Natural killer cell (primary cell): Measurements from ENCODE around the gene YES1. TPM values are rescaled to one million over a fixed set of nuclear protein-coding genes. Genes with fewer than 3 reads are reported as not detected.
A peak's percentile ranks its signal among the peaks of the same experiment; 100 is the strongest.

Source experiments
- ATAC-seq, 3 donors: fragments of 150-1000 bp in 2 of 3; fragments of 200-7000 bp in 1 of 3; cut with Tn5 transposase; 1 replicate in 1 of 3; 2 replicates in 2 of 3; pipeline ENCODE4 v1.10.0; 2021; ENCODE audit warnings: mild to moderate bottlenecking in 2 of 3, moderate library complexity in 2 of 3
- DNase-seq, 2 donors: peaks; one replicate each; pipeline versions ENCODE4 v3.0.0 to v3.0.0-alpha.2; 2013 to 2021; ENCODE audit warnings: mixed read lengths in 1 of 2
- H3K27ac ChIP-seq: one replicate; pipeline ENCODE4 v1.5.1; 2013; ENCODE audit warnings: mild to moderate bottlenecking, low read length
- H3K27me3 ChIP-seq: one replicate; pipeline ENCODE4 v1.6.1; 2013; ENCODE audit warnings: low read length; ENCODE audit not compliant: control insufficient read depth, insufficient read depth
- H3K36me3 ChIP-seq: one replicate; pipeline ENCODE4 v1.6.1; 2013; ENCODE audit warnings: low read length; ENCODE audit not compliant: control insufficient read depth, insufficient read depth
- H3K4me1 ChIP-seq: one replicate; pipeline ENCODE4 v1.6.1; 2013; ENCODE audit warnings: low read length; ENCODE audit not compliant: control insufficient read depth, insufficient read depth
- H3K4me3 ChIP-seq: one replicate; pipeline ENCODE4 v1.5.1; 2013; ENCODE audit warnings: low read length
- H3K9me3 ChIP-seq: one replicate; pipeline ENCODE4 v1.6.1; 2013; ENCODE audit warnings: low read length; ENCODE audit not compliant: control insufficient read depth, insufficient read depth
- H3K27ac Mint-ChIP-seq, 2 donors: one replicate each; pipeline ENCODE4 v1.8.0; 2022; ENCODE audit warnings: mild to moderate bottlenecking in 2 of 2, mixed read lengths in 2 of 2, moderate library complexity in 1 of 2
- H3K27me3 Mint-ChIP-seq, 2 donors: one replicate each; pipeline ENCODE4 v1.8.0; 2022; ENCODE audit warnings: low read depth in 2 of 2, mixed read lengths in 2 of 2
- H3K36me3 Mint-ChIP-seq: one replicate; pipeline ENCODE4 v1.8.0; 2022; ENCODE audit warnings: mixed read lengths
- H3K4me1 Mint-ChIP-seq, 2 donors: one replicate each; pipeline ENCODE4 v1.8.0; 2022; ENCODE audit warnings: mixed read lengths in 2 of 2
- H3K4me3 Mint-ChIP-seq: one replicate; pipeline ENCODE4 v1.8.0; 2022; ENCODE audit warnings: mild to moderate bottlenecking, moderate library complexity, mixed read lengths
- H3K9me3 Mint-ChIP-seq, 2 donors: one replicate each; pipeline ENCODE4 v1.8.0; 2022; ENCODE audit warnings: mixed read lengths in 2 of 2
- CTCF ChIP-seq: fragments of 200-600 bp; IDR thresholded peaks from one replicate; pipeline ENCODE4 v1.8.0; 2022; ENCODE audit warnings: antibody characterized with exemption
- WGBS: methylation state at CpG from one replicate; pipeline ENCODE4 v1.1.7; 2013; ENCODE audit warnings: missing lambda C conversion rate; ENCODE audit not compliant: insufficient coverage; 5-methylcytosine and 5-hydroxymethylcytosine counted together
- intact Hi-C: fragments of 100-400 bp; cut with micrococcal nuclease; formaldehyde crosslinking; loops from one replicate; pipeline ENCODE4 v1.14.2; 2022
- total RNA-seq, 4 donors: library from RNA; stranded (reverse); fragments of 120-200 nt in 1 of 4; gene quantifications; one replicate each; pipeline versions ENCODE4 v1.2.3 to v1.2.4, GENCODE V29; 2013 to 2022

YES1 gene
- total RNA-seq, 3 donors from 2014 or later (not counting 1 experiment from before 2014, with no cell fraction given): 70.2 to 101 (median 76.2) TPM

- Mint-ChIP-seq H3K27ac (peak overlapping the region in 1 of 2 donors; percentile 53), H3K27me3 (no peaks in the 10 kb centered on the region), H3K36me3 (no peaks in the 10 kb centered on the region), H3K9me3 (no peaks in the 10 kb centered on the region), H3K4me3 (no peak overlapping the region), H3K4me1 (peaks cover 10 to 12% of the 10 kb centered on the region in 2 donors)
- no peaks in the 10 kb centered on the region for H3K9me3 ChIP-seq
- TF ChIP-seq CTCF: no peak
- H3K27me3 ChIP-seq: no peaks in the 10 kb centered on the region
- peaks cover 16% of the 10 kb centered on the region for H3K36me3 ChIP-seq
- no peak overlapping the region for H3K4me3 ChIP-seq
- peaks cover 11% of the 10 kb centered on the region for H3K4me1 ChIP-seq
- H3K27ac ChIP-seq: no peak overlapping the region
- ATAC-seq (no peak), DNase-seq (no peak)
- WGBS: 91% methylated on average over 14 of the region's 14 CpGs
- intact Hi-C loops: no loop called here
These were observed 134.1 kb downstream of the YES1 start for GRCh38 chr18:677951-678381.

GRCh38 chr18:677145-677544 lies 134.9 kb downstream of the YES1 start:
- H3K4me3 Mint-ChIP-seq: no peak overlapping the region
- DNase-seq (no peak), ATAC-seq (no peak)
- Histone ChIP-seq H3K9me3 (no peaks in the 10 kb centered on the region), H3K4me1 (peaks cover 8% of the 10 kb centered on the region), H3K4me3 (no peak overlapping the region), H3K27ac (no peak overlapping the region), H3K27me3 (no peaks in the 10 kb centered on the region), H3K36me3 (peaks cover 21% of the 10 kb centered on the region)
- H3K36me3 Mint-ChIP-seq: peaks cover 7% of the 10 kb centered on the region
- peak overlapping the region in 1 of 2 donors; percentile 11 for H3K27ac Mint-ChIP-seq
- 87% methylated on average over 3 of the region's 4 CpGs for WGBS
- intact Hi-C loops: no loop called here
- no peak for TF ChIP-seq CTCF
- H3K9me3 Mint-ChIP-seq: no peaks in the 10 kb centered on the region
- peaks cover 8 to 9% of the 10 kb centered on the region in 2 donors for H3K4me1 Mint-ChIP-seq
- H3K27me3 Mint-ChIP-seq: no peaks in the 10 kb centered on the region

GRCh38 chr18:676736-677135 lies 135.3 kb downstream of the YES1 start:
- Mint-ChIP-seq H3K9me3 (no peaks in the 10 kb centered on the region), H3K4me1 (peaks cover 4 to 5% of the 10 kb centered on the region in 2 donors), H3K27me3 (no peaks in the 10 kb centered on the region), H3K4me3 (no peak overlapping the region), H3K36me3 (peaks cover 8% of the 10 kb centered on the region), H3K27ac (peak overlapping the region in 1 of 2 donors; percentile 11)
- no peak for TF ChIP-seq CTCF
- no peaks in the 10 kb centered on the region for H3K9me3 ChIP-seq
- H3K36me3 ChIP-seq: peaks cover 22% of the 10 kb centered on the region
- no peak overlapping the region for H3K4me3 ChIP-seq
- 93% methylated on average over 3 of the region's 3 CpGs for WGBS
- no peak for DNase-seq
- H3K27ac ChIP-seq: no peak overlapping the region
- intact Hi-C loops: no loop called here
- H3K4me1 ChIP-seq: peaks cover 3% of the 10 kb centered on the region
- no peak for ATAC-seq
- no peaks in the 10 kb centered on the region for H3K27me3 ChIP-seq

- WGBS: 96% methylated on average over 3 of the region's 5 CpGs
- no peak for TF ChIP-seq CTCF
- Histone ChIP-seq H3K4me3 (no peak overlapping the region), H3K27me3 (no peaks in the 10 kb centered on the region), H3K9me3 (no peaks in the 10 kb centered on the region), H3K27ac (no peak overlapping the region), H3K36me3 (peaks cover 24% of the 10 kb centered on the region), H3K4me1 (no peaks in the 10 kb centered on the region)
- DNase-seq (no peak), ATAC-seq (no peak)
- H3K9me3 Mint-ChIP-seq: no peaks in the 10 kb centered on the region
- no peaks in the 10 kb centered on the region for H3K27me3 Mint-ChIP-seq
- H3K4me1 Mint-ChIP-seq: no peaks in the 10 kb centered on the region
- no peak overlapping the region for H3K27ac Mint-ChIP-seq
- H3K4me3 Mint-ChIP-seq: no peak overlapping the region
- peaks cover 8% of the 10 kb centered on the region for H3K36me3 Mint-ChIP-seq
- intact Hi-C loops: no loop called here
These were observed 136.0 kb downstream of the YES1 start for GRCh38 chr18:676069-676468.
